Fibroblast of villous mesenchyme (primary cell): ENCODE data around the gene YKT6. TPM values are rescaled to one million over a fixed set of nuclear protein-coding genes. Genes with fewer than 3 reads are reported as not detected.

Experiments used
- DNase-seq: peaks from one replicate; pipeline ENCODE4 v3.0.0-alpha.2; 2010; ENCODE audit warnings: low read depth
- H3K4me3 ChIP-seq: 2 replicates; pipeline ENCODE4 v1.5.1; 2011; ENCODE audit warnings: low read depth, mild to moderate bottlenecking, low read length
- total RNA-seq: library from RNA; depleted of rRNA; stranded (reverse); fragments of >200 nt; gene quantifications from 2 replicates; pipeline ENCODE4 v1.2.3, GENCODE V29; 2012
- TF ChIP-seq, protein P1 (sequence below): IDR thresholded peaks from 2 replicates; pipeline ENCODE4 v1.5.1; 2012; ENCODE audit warnings: low read depth, mild to moderate bottlenecking, low read length; ENCODE audit not compliant: insufficient read depth

Gene YKT6
- total RNA-seq, 1 donor = 108 TPM

GRCh38 chr7:44257213-44257612 is 56.4 kb downstream of the YKT6 start:
- TF ChIP-seq, protein P1, sequence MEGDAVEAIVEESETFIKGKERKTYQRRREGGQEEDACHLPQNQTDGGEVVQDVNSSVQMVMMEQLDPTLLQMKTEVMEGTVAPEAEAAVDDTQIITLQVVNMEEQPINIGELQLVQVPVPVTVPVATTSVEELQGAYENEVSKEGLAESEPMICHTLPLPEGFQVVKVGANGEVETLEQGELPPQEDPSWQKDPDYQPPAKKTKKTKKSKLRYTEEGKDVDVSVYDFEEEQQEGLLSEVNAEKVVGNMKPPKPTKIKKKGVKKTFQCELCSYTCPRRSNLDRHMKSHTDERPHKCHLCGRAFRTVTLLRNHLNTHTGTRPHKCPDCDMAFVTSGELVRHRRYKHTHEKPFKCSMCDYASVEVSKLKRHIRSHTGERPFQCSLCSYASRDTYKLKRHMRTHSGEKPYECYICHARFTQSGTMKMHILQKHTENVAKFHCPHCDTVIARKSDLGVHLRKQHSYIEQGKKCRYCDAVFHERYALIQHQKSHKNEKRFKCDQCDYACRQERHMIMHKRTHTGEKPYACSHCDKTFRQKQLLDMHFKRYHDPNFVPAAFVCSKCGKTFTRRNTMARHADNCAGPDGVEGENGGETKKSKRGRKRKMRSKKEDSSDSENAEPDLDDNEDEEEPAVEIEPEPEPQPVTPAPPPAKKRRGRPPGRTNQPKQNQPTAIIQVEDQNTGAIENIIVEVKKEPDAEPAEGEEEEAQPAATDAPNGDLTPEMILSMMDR = no peak
- H3K4me3 ChIP-seq = no peak overlapping the region
- DNase-seq = no peak

GRCh38 chr7:44257618-44258422 is 57.0 kb downstream of the YKT6 start:
- peak; percentile 83 for DNase-seq
- TF ChIP-seq, protein P1 = no peak
- no peak overlapping the region for H3K4me3 ChIP-seq

- TF ChIP-seq, protein P1 = no peak
- H3K4me3 ChIP-seq = no peak overlapping the region
- DNase-seq = no peak
These were observed 57.6 kb downstream of the YKT6 start for GRCh38 chr7:44258423-44258760.

- DNase-seq = no peak
- TF ChIP-seq, protein P1 = no peak
- H3K4me3 ChIP-seq = no peak overlapping the region
These were observed 58.2 kb downstream of the YKT6 start for GRCh38 chr7:44258865-44259546.

- no peak overlapping the region for H3K4me3 ChIP-seq
- peak; percentile 76 for DNase-seq
- TF ChIP-seq, protein P1 = no peak
These were observed 59.0 kb downstream of the YKT6 start for GRCh38 chr7:44259547-44260457.

GRCh38 chr7:44261240-44261639 is 60.5 kb downstream of the YKT6 start:
- no peak for DNase-seq
- TF ChIP-seq, protein P1 = no peak
- no peak overlapping the region for H3K4me3 ChIP-seq
